NT2/D1 (cell line): ENCODE measurements around the gene NUMA1.

Experiments used
- SUZ12 ChIP-seq: IDR thresholded peaks from 2 replicates; pipeline ENCODE4 v1.6.1; 2011; ENCODE audit not compliant: insufficient read length, insufficient read depth; ENCODE audit errors: extremely low read depth
- YY1 ChIP-seq: IDR thresholded peaks from 2 replicates; pipeline ENCODE4 v1.6.1; 2011; ENCODE audit not compliant: insufficient read length, insufficient read depth
- ZNF274 ChIP-seq: IDR thresholded peaks from 2 replicates; pipeline ENCODE4 v1.6.1; 2011; ENCODE audit warnings: mild to moderate bottlenecking, low read depth, low read length

GRCh38 chr11:71988050-71988449 is 92.3 kb downstream of the NUMA1 start:
- TF ChIP-seq YY1 (no peak), ZNF274 (no peak), SUZ12 (no peak)
